GM12873 (cell line): ENCODE measurements around the gene TMC4.

Experiments
- CTCF ChIP-seq: IDR thresholded peaks from 2 replicates; pipeline ENCODE4 v1.5.1; 2012; ENCODE audit warnings: low read depth, mild to moderate bottlenecking, moderate library complexity, low read length, control low read depth; ENCODE audit not compliant: insufficient read depth; ENCODE audit errors: missing control alignments

TMC4 gene

GRCh38 chr19:54149021-54149812 is 23.7 kb downstream of the TMC4 start:
- no peak for TF ChIP-seq CTCF

DNA sequence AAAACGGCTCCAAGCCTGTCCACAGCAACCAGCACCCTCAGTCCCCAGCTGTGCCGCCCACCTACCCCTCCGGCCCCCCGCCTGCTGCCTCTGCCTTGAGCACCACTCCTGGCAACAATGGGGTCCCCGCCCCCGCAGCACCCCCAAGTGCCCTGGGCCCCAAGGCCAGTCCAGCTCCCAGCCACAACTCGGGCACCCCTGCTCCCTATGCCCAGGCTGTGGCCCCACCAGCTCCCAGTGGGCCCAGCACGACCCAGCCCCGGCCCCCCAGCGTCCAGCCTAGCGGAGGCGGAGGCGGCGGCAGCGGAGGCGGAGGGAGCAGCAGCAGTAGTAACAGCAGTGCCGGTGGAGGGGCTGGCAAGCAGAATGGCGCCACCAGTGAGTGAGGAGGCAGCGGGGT is 24.8 kb downstream of the TMC4 start:
- no peak for TF ChIP-seq CTCF

DNA sequence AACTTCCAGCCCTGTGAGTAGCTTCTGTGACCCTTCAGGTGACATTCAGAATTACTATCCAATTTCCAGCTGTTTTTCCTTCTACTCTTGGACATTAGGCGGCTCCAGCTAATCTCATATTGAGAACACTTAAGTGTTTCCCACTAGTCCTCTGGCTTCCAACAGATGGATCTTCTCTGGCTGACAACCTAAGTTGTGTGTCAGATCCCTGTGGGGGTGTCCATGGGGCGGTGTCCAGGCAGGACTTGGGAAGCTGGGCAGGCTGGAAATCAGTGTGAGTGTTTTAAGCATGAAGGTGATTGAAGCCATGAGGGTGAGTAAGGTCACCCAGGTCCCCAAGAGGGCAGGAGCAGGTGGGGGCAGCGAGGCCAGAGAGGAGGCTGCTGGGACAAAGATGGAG is 25.3 kb downstream of the TMC4 start:
- TF ChIP-seq CTCF: no peak

DNA sequence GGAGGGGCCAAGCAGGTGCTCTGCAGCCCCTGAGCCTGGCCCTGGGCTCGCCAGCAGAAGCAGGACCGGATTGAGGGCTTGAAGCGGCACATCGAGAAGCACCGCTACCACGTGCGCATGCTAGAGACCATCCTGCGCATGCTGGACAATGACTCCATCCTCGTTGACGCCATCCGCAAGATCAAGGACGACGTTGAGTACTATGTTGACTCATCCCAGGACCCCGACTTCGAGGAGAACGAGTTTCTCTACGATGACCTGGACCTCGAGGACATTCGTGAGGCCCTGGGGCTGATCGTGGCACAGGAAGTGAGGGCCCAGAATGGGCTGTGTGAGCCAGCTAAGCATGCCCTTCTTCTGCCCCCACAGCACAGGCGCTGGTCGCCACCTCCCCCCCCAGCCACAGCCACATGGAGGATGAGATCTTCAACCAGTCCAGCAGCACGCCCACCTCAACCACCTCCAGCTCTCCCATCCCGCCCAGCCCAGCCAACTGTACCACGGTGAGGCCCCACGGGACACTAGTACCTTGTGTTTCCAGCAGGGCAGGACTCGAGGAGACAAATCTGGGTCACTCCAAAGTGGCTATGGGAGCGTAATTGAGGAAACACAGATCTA is 27.3 kb downstream of the TMC4 start:
- TF ChIP-seq CTCF: no peak

GRCh38 chr19:54142166-54142780 is 30.7 kb downstream of the TMC4 start:
- no peak for TF ChIP-seq CTCF

GRCh38 chr19:54141356-54141755 is 31.6 kb downstream of the TMC4 start:
- no peak for TF ChIP-seq CTCF

GRCh38 chr19:54138489-54139256 is 34.3 kb downstream of the TMC4 start:
- TF ChIP-seq CTCF: no peak
